HFFc6 (cell line): ENCODE data around the gene LAMA2. TPM values are rescaled to one million over a fixed set of nuclear protein-coding genes. Genes with fewer than 3 reads are reported as not detected.

Source experiments
- DNase-seq: peaks from one replicate; pipeline ENCODE4 v3.0.0-alpha.2; 2018
- H3K27ac Mint-ChIP-seq: 2 replicates; pipeline ENCODE4 v1.8.0; 2020; ENCODE audit warnings: mild to moderate bottlenecking, mixed read lengths
- H3K27me3 Mint-ChIP-seq: 2 replicates; pipeline ENCODE4 v1.8.0; 2021; ENCODE audit warnings: mild to moderate bottlenecking, moderate library complexity, mixed read lengths; ENCODE audit not compliant: insufficient read depth
- H3K36me3 Mint-ChIP-seq: 2 replicates; pipeline ENCODE4 v1.8.0; 2021; ENCODE audit warnings: low read depth, mixed read lengths
- H3K4me1 Mint-ChIP-seq: 2 replicates; pipeline ENCODE4 v1.8.0; 2020; ENCODE audit warnings: low read depth, mixed read lengths
- H3K4me3 Mint-ChIP-seq: 2 replicates; pipeline ENCODE4 v1.8.0; 2020; ENCODE audit warnings: mild to moderate bottlenecking, moderate library complexity, mixed read lengths
- H3K9me3 Mint-ChIP-seq: 2 replicates; pipeline ENCODE4 v1.8.0; 2020; ENCODE audit warnings: mild to moderate bottlenecking, mixed read lengths
- CTCF ChIP-seq: fragments of 200-600 bp; sonication (generic); IDR thresholded peaks from 2 replicates; pipeline ENCODE4 v1.5.0; 2021; ENCODE audit warnings: antibody characterized with exemption, mild to moderate bottlenecking
- total RNA-seq, 6 experiments: library from RNA; stranded (reverse); fragmentation: NEBNext Ultra II Directional; extraction: Animal tissue kit (Norgen Biotek cat#: 25700); gene quantifications; 2 replicates in 1 of 6; 3 replicates in 5 of 6; pipeline ENCODE4 v1.2.3, GENCODE V29; 2021

LAMA2 gene
- total RNA-seq, 6 experiments from 2014 or later: 8.2 to 14.3 (median 10.5) TPM

- no peak for DNase-seq
- Mint-ChIP-seq H3K4me1 (no peaks in the 10 kb centered on the region), H3K36me3 (no peaks in the 10 kb centered on the region), H3K27me3 (no peaks in the 10 kb centered on the region), H3K27ac (no peak overlapping the region), H3K9me3 (no peaks in the 10 kb centered on the region), H3K4me3 (no peak overlapping the region)
- TF ChIP-seq CTCF: no peak
Observed at GRCh38 chr6:128848212-128848935, 34.6 kb upstream of the LAMA2 start.

- DNase-seq: no peak
- H3K4me1 Mint-ChIP-seq: no peaks in the 10 kb centered on the region
- no peak for TF ChIP-seq CTCF
- no peaks in the 10 kb centered on the region; the same call in 1 of the 2 replicates for H3K27me3 Mint-ChIP-seq
- peaks cover 2% of the 10 kb centered on the region for H3K36me3 Mint-ChIP-seq
- H3K4me3 Mint-ChIP-seq: no peak overlapping the region
- H3K9me3 Mint-ChIP-seq: peaks cover 9% of the 10 kb centered on the region
- no peak overlapping the region for H3K27ac Mint-ChIP-seq
Observed at GRCh38 chr6:128855581-128856085, 27.3 kb upstream of the LAMA2 start.

GRCh38 chr6:128857806-128858205 is 25.1 kb upstream of the LAMA2 start:
- H3K36me3 Mint-ChIP-seq: peaks cover 16% of the 10 kb centered on the region
- no peaks in the 10 kb centered on the region; the same call in 1 of the 2 replicates for H3K27me3 Mint-ChIP-seq
- no peak for TF ChIP-seq CTCF
- no peak for DNase-seq
- H3K27ac Mint-ChIP-seq: no peak overlapping the region
- H3K9me3 Mint-ChIP-seq: peaks cover 25% of the 10 kb centered on the region
- no peak overlapping the region for H3K4me3 Mint-ChIP-seq
- no peaks in the 10 kb centered on the region for H3K4me1 Mint-ChIP-seq

GRCh38 chr6:128860782-128861181 is 22.2 kb upstream of the LAMA2 start:
- Mint-ChIP-seq H3K27ac (no peak overlapping the region), H3K4me3 (no peak overlapping the region), H3K9me3 (peaks cover 25% of the 10 kb centered on the region), H3K36me3 (peaks cover 16% of the 10 kb centered on the region), H3K27me3 (no peaks in the 10 kb centered on the region), H3K4me1 (no peaks in the 10 kb centered on the region)
- TF ChIP-seq CTCF: no peak
- DNase-seq: no peak

GRCh38 chr6:128863983-128864382 is 19.0 kb upstream of the LAMA2 start:
- Mint-ChIP-seq H3K27ac (no peak overlapping the region), H3K27me3 (no peaks in the 10 kb centered on the region; the same call in 1 of the 2 replicates)
- TF ChIP-seq CTCF: no peak

More at GRCh38 chr6:128863983-128864382, 19.0 kb upstream of the LAMA2 start:
- Mint-ChIP-seq H3K36me3 (peaks cover 16% of the 10 kb centered on the region), H3K4me1 (no peaks in the 10 kb centered on the region), H3K9me3 (peaks cover 25% of the 10 kb centered on the region), H3K4me3 (no peak overlapping the region)
- no peak for DNase-seq
